ENCODE measurements around the gene HACD4.
A peak's percentile ranks its signal among the peaks of the same experiment; 100 is the strongest.

Gene HACD4

GRCh38 chr9:21031091-21031807 lies at the start of gene HACD4:
HACD4 (minus strand) TSS chr9:21031640; CDS start chr9:21031590, 50 bp downstream.
- DNase-seq = peak; percentile 45

GRCh38 chr9:21080793-21081192 lies 49.4 kb upstream of the HACD4 start:
- DNase-seq = no peak

- no peak for DNase-seq
Observed at GRCh38 chr9:21078702-21079101, 47.3 kb upstream of the HACD4 start.

- DNase-seq = no peak
Observed at GRCh38 chr9:21077781-21078180, 46.3 kb upstream of the HACD4 start, which contains the start of gene IFNB1. IFNB1 (minus strand) TSS chr9:21077942; CDS start chr9:21077869, 73 bp downstream.

- no peak for DNase-seq
Observed at GRCh38 chr9:21075484-21075883, 44.0 kb upstream of the HACD4 start.

- no peak for DNase-seq
Observed at GRCh38 chr9:21070906-21071305, 39.5 kb upstream of the HACD4 start.

GRCh38 chr9:21070171-21070571 lies 38.7 kb upstream of the HACD4 start:
- DNase-seq = no peak

GRCh38 chr9:21060919-21061561 lies 29.6 kb upstream of the HACD4 start:
- no peak for DNase-seq

- no peak for DNase-seq
Observed at GRCh38 chr9:21056931-21057330, 25.5 kb upstream of the HACD4 start.

GRCh38 chr9:21053851-21054250 lies 22.4 kb upstream of the HACD4 start:
- no peak for DNase-seq

- no peak for DNase-seq
Observed at GRCh38 chr9:21047281-21047691, 15.8 kb upstream of the HACD4 start.

GRCh38 chr9:21043841-21044240 lies 12.4 kb upstream of the HACD4 start:
- DNase-seq = no peak

GRCh38 chr9:21042466-21042865 lies 11.0 kb upstream of the HACD4 start:
- no peak for DNase-seq

- no peak for DNase-seq
Observed at GRCh38 chr9:21039302-21039701, 7.9 kb upstream of the HACD4 start.

GRCh38 chr9:21037278-21037677 lies 5.8 kb upstream of the HACD4 start:
- DNase-seq = no peak

GRCh38 chr9:21031808-21032183 lies 356 bp upstream of the HACD4 start:
- no peak for DNase-seq

- DNase-seq = no peak
Observed at GRCh38 chr9:21030389-21031035, 928 bp downstream of the HACD4 start.

GRCh38 chr9:21029661-21030060 lies 1.8 kb downstream of the HACD4 start:
- DNase-seq = no peak

- DNase-seq = no peak
Observed at GRCh38 chr9:21028466-21028865, 3.0 kb downstream of the HACD4 start.

- DNase-seq = no peak
Observed at GRCh38 chr9:21027295-21027694, 4.1 kb downstream of the HACD4 start.

- DNase-seq = no peak
Observed at GRCh38 chr9:21023861-21024260, 7.6 kb downstream of the HACD4 start.

GRCh38 chr9:21018177-21018576 lies 13.3 kb downstream of the HACD4 start:
- no peak for DNase-seq

- DNase-seq = no peak
Observed at GRCh38 chr9:21016701-21017491, 14.5 kb downstream of the HACD4 start.
